Keratinocyte (primary cell): ENCODE results near the gene TAS2R42.

Experiments used
- EZH2 ChIP-seq: IDR thresholded peaks from one replicate; pipeline ENCODE4 v1.6.1; 2012; ENCODE audit warnings: inconsistent platforms, mild to moderate bottlenecking, low read length, moderate library complexity
- TF ChIP-seq, protein P1 (sequence below), 3 experiments: IDR thresholded peaks in 1 of 3; conservative IDR thresholded peaks in 1 of 3; optimal IDR thresholded peaks in 1 of 3; 2 replicates in 2 of 3; 3 replicates in 1 of 3; pipeline versions ENCODE3 to v1.5.1; 2011; ENCODE audit warnings: low read length in 3 of 3, mild to moderate bottlenecking in 3 of 3, moderate library complexity in 2 of 3, control low read depth in 1 of 3, inconsistent platforms in 1 of 3; ENCODE audit not compliant: insufficient read depth in 2 of 3; ENCODE audit errors: extremely low read depth in 1 of 3

DNA sequence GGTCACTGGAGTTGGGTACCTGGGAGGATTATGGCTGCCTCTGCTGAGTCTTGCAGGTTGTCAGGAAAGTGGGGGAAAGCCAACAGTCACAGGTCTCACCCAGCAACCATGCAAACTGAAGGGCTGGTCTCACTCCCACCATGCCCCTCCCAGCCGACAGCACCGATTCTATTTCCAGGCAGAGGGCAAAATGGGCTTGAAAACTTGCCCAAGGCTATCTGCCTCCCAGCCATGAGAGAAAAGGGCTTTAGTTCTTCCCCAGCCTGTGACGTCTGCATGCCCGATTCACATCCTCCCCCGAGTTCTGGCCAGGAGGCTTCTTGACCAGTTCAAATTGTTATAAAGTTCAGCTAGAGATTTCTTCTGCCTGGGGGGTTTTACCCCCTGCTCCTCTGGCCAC, 42.4 kb downstream of the TAS2R42 start:
- TF ChIP-seq, protein P1, sequence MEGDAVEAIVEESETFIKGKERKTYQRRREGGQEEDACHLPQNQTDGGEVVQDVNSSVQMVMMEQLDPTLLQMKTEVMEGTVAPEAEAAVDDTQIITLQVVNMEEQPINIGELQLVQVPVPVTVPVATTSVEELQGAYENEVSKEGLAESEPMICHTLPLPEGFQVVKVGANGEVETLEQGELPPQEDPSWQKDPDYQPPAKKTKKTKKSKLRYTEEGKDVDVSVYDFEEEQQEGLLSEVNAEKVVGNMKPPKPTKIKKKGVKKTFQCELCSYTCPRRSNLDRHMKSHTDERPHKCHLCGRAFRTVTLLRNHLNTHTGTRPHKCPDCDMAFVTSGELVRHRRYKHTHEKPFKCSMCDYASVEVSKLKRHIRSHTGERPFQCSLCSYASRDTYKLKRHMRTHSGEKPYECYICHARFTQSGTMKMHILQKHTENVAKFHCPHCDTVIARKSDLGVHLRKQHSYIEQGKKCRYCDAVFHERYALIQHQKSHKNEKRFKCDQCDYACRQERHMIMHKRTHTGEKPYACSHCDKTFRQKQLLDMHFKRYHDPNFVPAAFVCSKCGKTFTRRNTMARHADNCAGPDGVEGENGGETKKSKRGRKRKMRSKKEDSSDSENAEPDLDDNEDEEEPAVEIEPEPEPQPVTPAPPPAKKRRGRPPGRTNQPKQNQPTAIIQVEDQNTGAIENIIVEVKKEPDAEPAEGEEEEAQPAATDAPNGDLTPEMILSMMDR (optimal IDR thresholded peaks at IDR 0.05 in 1 of 3, IDR thresholded peaks at IDR 0.05 in 1 of 3, conservative IDR thresholded peaks at IDR 0.05 in 1 of 3; ENCODE audit: extremely low read depth in 1 of 3, insufficient read depth in 2 of 3, low read length in 3 of 3): no peak
- no peak for TF ChIP-seq EZH2
